Measurements from ENCODE around the gene HIBADH. TPM values are rescaled to one million over a fixed set of nuclear protein-coding genes. Genes with fewer than 3 reads are reported as not detected.
"Not testable (repeated sequence)": the region's sequence is repeated elsewhere in the genome, so short reads cannot be mapped to it uniquely, and the experiment has no call there.

The HIBADH gene
- total RNA-seq, 1 experiment from 2014 or later = 42.0 TPM

GRCh38 chr7:27518561-27519350 lies 143.9 kb downstream of the HIBADH start:
- no peak for DNase-seq
- Histone ChIP-seq H3K36me3 (replicated peaks; ENCODE audit: control insufficient read depth, insufficient read depth, low read length) (no peaks in the 10 kb centered on the region), H3K27me3 (ENCODE audit: control insufficient read depth, insufficient read depth, low read length) (no peaks in the 10 kb centered on the region), H3K4me3 (ENCODE audit: insufficient read depth, low read depth, low read length) (no peak overlapping the region)

GRCh38 chr7:27516421-27516820 lies 146.3 kb downstream of the HIBADH start:
- DNase-seq = no peak
- H3K27me3 ChIP-seq (ENCODE audit: control insufficient read depth, insufficient read depth, low read length) = no peaks in the 10 kb centered on the region
- H3K4me3 ChIP-seq (ENCODE audit: insufficient read depth, low read depth, low read length) = no peak overlapping the region
- no peaks in the 10 kb centered on the region for H3K36me3 ChIP-seq (replicated peaks; ENCODE audit: control insufficient read depth, insufficient read depth, low read length)

- H3K4me3 ChIP-seq (ENCODE audit: insufficient read depth, low read depth, low read length) = no peak overlapping the region
- DNase-seq = no peak
Measured at GRCh38 chr7:27515933-27516332, 146.8 kb downstream of the HIBADH start.

GRCh38 chr7:27514861-27515260 lies 147.8 kb downstream of the HIBADH start:
- H3K4me3 ChIP-seq (ENCODE audit: insufficient read depth, low read depth, low read length) = no peak overlapping the region
- H3K36me3 ChIP-seq (replicated peaks; ENCODE audit: control insufficient read depth, insufficient read depth, low read length) = no peaks in the 10 kb centered on the region
- H3K27me3 ChIP-seq (ENCODE audit: control insufficient read depth, insufficient read depth, low read length) = no peaks in the 10 kb centered on the region
- DNase-seq = no peak

More at GRCh38 chr7:27515933-27516332, 146.8 kb downstream of the HIBADH start:
- no peaks in the 10 kb centered on the region for H3K36me3 ChIP-seq (replicated peaks; ENCODE audit: control insufficient read depth, insufficient read depth, low read length)
- no peaks in the 10 kb centered on the region for H3K27me3 ChIP-seq (ENCODE audit: control insufficient read depth, insufficient read depth, low read length)

- H3K4me3 ChIP-seq (ENCODE audit: insufficient read depth, low read depth, low read length) = no peak overlapping the region
- no peak for DNase-seq
- H3K36me3 ChIP-seq (replicated peaks; ENCODE audit: control insufficient read depth, insufficient read depth, low read length) = no peaks in the 10 kb centered on the region
- no peaks in the 10 kb centered on the region for H3K27me3 ChIP-seq (ENCODE audit: control insufficient read depth, insufficient read depth, low read length)
Measured at GRCh38 chr7:27513885-27514284, 148.8 kb downstream of the HIBADH start.

GRCh38 chr7:27511370-27511769 lies 151.3 kb downstream of the HIBADH start:
- not testable (repeated sequence) for H3K27me3 ChIP-seq (ENCODE audit: control insufficient read depth, insufficient read depth, low read length); H3K36me3 ChIP-seq (replicated peaks; ENCODE audit: control insufficient read depth, insufficient read depth, low read length); DNase-seq; H3K4me3 ChIP-seq (ENCODE audit: insufficient read depth, low read depth, low read length)

GRCh38 chr7:27510541-27510940 lies 152.1 kb downstream of the HIBADH start:
- Histone ChIP-seq H3K27me3 (ENCODE audit: control insufficient read depth, insufficient read depth, low read length) (no peaks in the 10 kb centered on the region), H3K4me3 (ENCODE audit: insufficient read depth, low read depth, low read length) (no peak overlapping the region), H3K36me3 (replicated peaks; ENCODE audit: control insufficient read depth, insufficient read depth, low read length) (no peaks in the 10 kb centered on the region)
- DNase-seq = no peak

- not testable (repeated sequence) for H3K27me3 ChIP-seq (ENCODE audit: control insufficient read depth, insufficient read depth, low read length); H3K36me3 ChIP-seq (replicated peaks; ENCODE audit: control insufficient read depth, insufficient read depth, low read length); DNase-seq; H3K4me3 ChIP-seq (ENCODE audit: insufficient read depth, low read depth, low read length)
Measured at GRCh38 chr7:27501879-27502278, 160.8 kb downstream of the HIBADH start.

GRCh38 chr7:27501001-27501400 lies 161.7 kb downstream of the HIBADH start:
- DNase-seq = no peak
- Histone ChIP-seq H3K27me3 (ENCODE audit: control insufficient read depth, insufficient read depth, low read length) (no peaks in the 10 kb centered on the region), H3K4me3 (ENCODE audit: insufficient read depth, low read depth, low read length) (no peak overlapping the region), H3K36me3 (replicated peaks; ENCODE audit: control insufficient read depth, insufficient read depth, low read length) (no peaks in the 10 kb centered on the region)

GRCh38 chr7:27492224-27492623 lies 170.5 kb downstream of the HIBADH start:
- Histone ChIP-seq H3K4me3 (ENCODE audit: insufficient read depth, low read depth, low read length) (no peak overlapping the region), H3K27me3 (ENCODE audit: control insufficient read depth, insufficient read depth, low read length) (no peaks in the 10 kb centered on the region), H3K36me3 (replicated peaks; ENCODE audit: control insufficient read depth, insufficient read depth, low read length) (no peaks in the 10 kb centered on the region)
- DNase-seq = no peak

GRCh38 chr7:27491534-27491933 lies 171.1 kb downstream of the HIBADH start:
- no peak for DNase-seq
- no peaks in the 10 kb centered on the region for H3K36me3 ChIP-seq (replicated peaks; ENCODE audit: control insufficient read depth, insufficient read depth, low read length)
- H3K4me3 ChIP-seq (ENCODE audit: insufficient read depth, low read depth, low read length) = no peak overlapping the region
- H3K27me3 ChIP-seq (ENCODE audit: control insufficient read depth, insufficient read depth, low read length) = no peaks in the 10 kb centered on the region

- no peaks in the 10 kb centered on the region for H3K36me3 ChIP-seq (replicated peaks; ENCODE audit: control insufficient read depth, insufficient read depth, low read length)
- no peak overlapping the region for H3K4me3 ChIP-seq (ENCODE audit: insufficient read depth, low read depth, low read length)
- no peak for DNase-seq
- H3K27me3 ChIP-seq (ENCODE audit: control insufficient read depth, insufficient read depth, low read length) = no peaks in the 10 kb centered on the region
Measured at GRCh38 chr7:27487509-27487908, 175.2 kb downstream of the HIBADH start.

GRCh38 chr7:27484451-27484850 lies 178.2 kb downstream of the HIBADH start:
- H3K4me3 ChIP-seq (ENCODE audit: insufficient read depth, low read depth, low read length) = no peak overlapping the region
- no peak for DNase-seq
- H3K36me3 ChIP-seq (replicated peaks; ENCODE audit: control insufficient read depth, insufficient read depth, low read length) = no peaks in the 10 kb centered on the region
- no peaks in the 10 kb centered on the region for H3K27me3 ChIP-seq (ENCODE audit: control insufficient read depth, insufficient read depth, low read length)

- Histone ChIP-seq H3K36me3 (replicated peaks; ENCODE audit: control insufficient read depth, insufficient read depth, low read length) (no peaks in the 10 kb centered on the region), H3K4me3 (ENCODE audit: insufficient read depth, low read depth, low read length) (no peak overlapping the region), H3K27me3 (ENCODE audit: control insufficient read depth, insufficient read depth, low read length) (no peaks in the 10 kb centered on the region)
- no peak for DNase-seq
Measured at GRCh38 chr7:27482219-27482618, 180.5 kb downstream of the HIBADH start.

- Histone ChIP-seq H3K27me3 (ENCODE audit: control insufficient read depth, insufficient read depth, low read length) (no peaks in the 10 kb centered on the region), H3K4me3 (ENCODE audit: insufficient read depth, low read depth, low read length) (no peak overlapping the region), H3K36me3 (replicated peaks; ENCODE audit: control insufficient read depth, insufficient read depth, low read length) (no peaks in the 10 kb centered on the region)
- DNase-seq = no peak
Measured at GRCh38 chr7:27478556-27478955, 184.1 kb downstream of the HIBADH start.

GRCh38 chr7:27478084-27478483 lies 184.6 kb downstream of the HIBADH start:
- Histone ChIP-seq H3K36me3 (replicated peaks; ENCODE audit: control insufficient read depth, insufficient read depth, low read length) (no peaks in the 10 kb centered on the region), H3K4me3 (ENCODE audit: insufficient read depth, low read depth, low read length) (no peak overlapping the region), H3K27me3 (ENCODE audit: control insufficient read depth, insufficient read depth, low read length) (no peaks in the 10 kb centered on the region)
- no peak for DNase-seq

Data from H7 (cell line).